Measurements from ENCODE around the gene PDE6A. TPM values are rescaled to one million over a fixed set of nuclear protein-coding genes. Genes with fewer than 3 reads are reported as not detected.

Gene PDE6A
- polyA plus RNA-seq, 3 donors = 0.01 TPM; not detected in 2

GRCh38 chr5:149930043-149930748 lies 14.4 kb downstream of the PDE6A start:
- Mint-ChIP-seq H3K4me3 (no peak overlapping the region), H3K36me3 (no peaks in the 10 kb centered on the region), H3K4me1 (peaks cover 3% of the 10 kb centered on the region), H3K27ac (no peak overlapping the region), H3K27me3 (ENCODE audit: low read depth in 3 of 3) (peaks cover 0 to 4% (median 1%) of the 10 kb centered on the region in 3 donors), H3K9me3 (peaks cover 0 to 2% (median 0%) of the 10 kb centered on the region in 7 donors)
- WGBS (ENCODE audit: insufficient coverage) = 87% methylated on average over 5 of the region's 6 CpGs
- DNase-seq = no peak
- intact Hi-C loops (cut with micrococcal nuclease) = no loop called here
- no peaks in the 10 kb centered on the region for H3K36me3 ChIP-seq (replicated peaks in 1 of 2; ENCODE audit: control insufficient read depth in 1 of 2, insufficient read depth in 2 of 2, low read length in 2 of 2)
- no peaks in the 10 kb centered on the region for H4K20me1 ChIP-seq (ENCODE audit: insufficient read depth, low read length)
- no peaks in the 10 kb centered on the region for H3K27me3 ChIP-seq (ENCODE audit: control insufficient read depth in 2 of 2, insufficient read depth in 2 of 2, low read length in 2 of 2)
- no peak overlapping the region for H3K9ac ChIP-seq (ENCODE audit: insufficient read depth, low read length, poor library complexity, severe bottlenecking)
- H2AFZ ChIP-seq (ENCODE audit: insufficient read depth, low read depth, low read length, poor library complexity, severe bottlenecking) = no peak overlapping the region
- H3K4me1 ChIP-seq (ENCODE audit: control insufficient read depth in 1 of 2, insufficient read depth in 2 of 2, low read length in 2 of 2) = no peaks in the 10 kb centered on the region
- no peak for TF ChIP-seq CTCF (IDR thresholded peaks at IDR 0.05)
- no peaks in the 10 kb centered on the region for H3K79me2 ChIP-seq (ENCODE audit: insufficient read depth, low read length)
- H3K4me3 ChIP-seq (replicated peaks in 1 of 3; ENCODE audit: low read depth in 2 of 3, low read length in 3 of 3) = no peak overlapping the region
- no peaks in the 10 kb centered on the region for H3K9me3 ChIP-seq (replicated peaks in 1 of 2; ENCODE audit: control insufficient read depth in 1 of 2, insufficient read depth in 1 of 2, low read length in 2 of 2)
- H3K4me2 ChIP-seq (replicated peaks; ENCODE audit: extremely low read depth, low read length, poor library complexity, severe bottlenecking) = no peak overlapping the region
- no peak overlapping the region for H3K27ac ChIP-seq (ENCODE audit: low read depth in 1 of 2, low read length in 2 of 2)

GRCh38 chr5:149924486-149924885 lies 20.1 kb downstream of the PDE6A start:
- H3K4me3 ChIP-seq (replicated peaks in 1 of 3; ENCODE audit: low read depth in 2 of 3, low read length in 3 of 3) = no peak overlapping the region
- H3K9me3 ChIP-seq (replicated peaks in 1 of 2; ENCODE audit: control insufficient read depth in 1 of 2, insufficient read depth in 1 of 2, low read length in 2 of 2) = no peaks in the 10 kb centered on the region
- H3K4me1 ChIP-seq (ENCODE audit: control insufficient read depth in 1 of 2, insufficient read depth in 2 of 2, low read length in 2 of 2) = no peaks in the 10 kb centered on the region
- Mint-ChIP-seq H3K27me3 (ENCODE audit: low read depth in 3 of 3) (peaks cover 0 to 4% (median 1%) of the 10 kb centered on the region in 3 donors), H3K9me3 (peaks cover 0 to 2% (median 0%) of the 10 kb centered on the region in 7 donors), H3K4me3 (no peak overlapping the region), H3K4me1 (no peaks in the 10 kb centered on the region), H3K36me3 (no peaks in the 10 kb centered on the region), H3K27ac (no peak overlapping the region)
- no peaks in the 10 kb centered on the region for H3K36me3 ChIP-seq (replicated peaks in 1 of 2; ENCODE audit: control insufficient read depth in 1 of 2, insufficient read depth in 2 of 2, low read length in 2 of 2)
- no peak overlapping the region for H2AFZ ChIP-seq (ENCODE audit: insufficient read depth, low read depth, low read length, poor library complexity, severe bottlenecking)
- no peaks in the 10 kb centered on the region for H3K27me3 ChIP-seq (ENCODE audit: control insufficient read depth in 2 of 2, insufficient read depth in 2 of 2, low read length in 2 of 2)
- no peak for TF ChIP-seq CTCF (IDR thresholded peaks at IDR 0.05)
- no peak overlapping the region for H3K9ac ChIP-seq (ENCODE audit: insufficient read depth, low read length, poor library complexity, severe bottlenecking)
- no peak overlapping the region for H3K27ac ChIP-seq (ENCODE audit: low read depth in 1 of 2, low read length in 2 of 2)
- no peak overlapping the region for H3K4me2 ChIP-seq (replicated peaks; ENCODE audit: extremely low read depth, low read length, poor library complexity, severe bottlenecking)
- DNase-seq = no peak
- intact Hi-C loops (cut with micrococcal nuclease) = no loop called here
- WGBS (ENCODE audit: insufficient coverage) = 96% methylated on average over 3 of the region's 5 CpGs
- no peaks in the 10 kb centered on the region for H4K20me1 ChIP-seq (ENCODE audit: insufficient read depth, low read length)
- H3K79me2 ChIP-seq (ENCODE audit: insufficient read depth, low read length) = no peaks in the 10 kb centered on the region

Measured in CD14-positive monocyte (primary cell).